ENCODE results near the gene TTC28.

Gene TTC28

DNA sequence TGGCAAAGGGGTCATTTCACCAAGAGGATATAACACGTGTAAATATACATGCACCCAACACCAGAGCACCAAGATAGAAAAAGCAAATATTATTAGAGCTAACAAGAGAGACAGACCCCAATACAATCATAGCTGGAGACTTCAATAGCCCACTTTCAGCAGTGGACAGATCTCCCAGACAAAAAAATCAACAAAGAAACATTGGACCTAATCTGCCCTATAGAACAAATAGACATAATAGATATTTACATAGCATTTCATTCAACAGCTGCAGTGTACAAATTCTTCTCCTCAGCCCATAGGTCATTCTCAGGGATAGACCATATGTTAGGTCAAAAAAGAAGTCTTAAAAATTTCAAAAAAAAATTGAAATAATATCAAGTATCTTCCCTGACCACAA, 312.8 kb downstream of the TTC28 start:
- TF ChIP-seq TCF12 (IDR thresholded peaks at IDR 0.05; ENCODE audit: low read depth) (no peak), RAD21 (IDR thresholded peaks at IDR 0.05; ENCODE audit: low read depth) (no peak), TEAD4 (IDR thresholded peaks at IDR 0.05) (no peak), TAF1 (IDR thresholded peaks at IDR 0.05; ENCODE audit: low read depth) (no peak), EGR1 (IDR thresholded peaks at IDR 0.05) (no peak), EP300 (IDR thresholded peaks at IDR 0.05; ENCODE audit: borderline replicate concordance) (no peak), CEBPB (IDR thresholded peaks at IDR 0.05) (no peak)
- TF ChIP-seq, protein P1, sequence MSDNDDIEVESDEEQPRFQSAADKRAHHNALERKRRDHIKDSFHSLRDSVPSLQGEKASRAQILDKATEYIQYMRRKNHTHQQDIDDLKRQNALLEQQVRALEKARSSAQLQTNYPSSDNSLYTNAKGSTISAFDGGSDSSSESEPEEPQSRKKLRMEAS (IDR thresholded peaks at IDR 0.05) = no peak
- TF ChIP-seq, protein P2, sequence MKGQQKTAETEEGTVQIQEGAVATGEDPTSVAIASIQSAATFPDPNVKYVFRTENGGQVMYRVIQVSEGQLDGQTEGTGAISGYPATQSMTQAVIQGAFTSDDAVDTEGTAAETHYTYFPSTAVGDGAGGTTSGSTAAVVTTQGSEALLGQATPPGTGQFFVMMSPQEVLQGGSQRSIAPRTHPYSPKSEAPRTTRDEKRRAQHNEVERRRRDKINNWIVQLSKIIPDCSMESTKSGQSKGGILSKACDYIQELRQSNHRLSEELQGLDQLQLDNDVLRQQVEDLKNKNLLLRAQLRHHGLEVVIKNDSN (IDR thresholded peaks at IDR 0.05) = no peak

DNA sequence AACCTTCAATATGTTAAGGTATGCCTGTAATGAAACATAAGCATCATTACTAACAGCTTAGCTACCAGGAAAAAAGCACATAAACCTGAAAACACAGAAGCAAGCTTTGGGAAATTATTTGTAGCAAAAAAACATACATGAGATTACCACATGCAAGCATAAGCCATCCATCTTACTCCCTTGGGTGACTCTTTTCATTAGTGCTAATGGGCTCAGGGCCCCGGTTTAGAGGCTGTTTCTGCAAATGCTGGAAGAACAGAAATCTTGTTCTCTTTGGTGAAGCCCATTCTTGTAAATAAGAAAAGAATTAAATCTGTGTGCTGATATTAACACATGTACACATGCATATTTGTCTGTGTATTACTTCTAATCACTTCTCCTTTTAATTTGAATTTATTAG, 314.3 kb downstream of the TTC28 start:
- TF ChIP-seq EP300 (IDR thresholded peaks at IDR 0.05; ENCODE audit: borderline replicate concordance) (no peak), YY1 (IDR thresholded peaks at IDR 0.05; ENCODE audit: low read depth) (no peak), CREB1 (IDR thresholded peaks at IDR 0.05; ENCODE audit: low read depth) (no peak), TEAD4 (IDR thresholded peaks at IDR 0.05) (no peak), EGR1 (IDR thresholded peaks at IDR 0.05) (no peak), RAD21 (IDR thresholded peaks at IDR 0.05; ENCODE audit: low read depth) (no peak), TCF12 (IDR thresholded peaks at IDR 0.05; ENCODE audit: low read depth) (no peak), TAF1 (IDR thresholded peaks at IDR 0.05; ENCODE audit: low read depth) (no peak), NFIC (IDR thresholded peaks at IDR 0.05) (no peak), FOXM1 (IDR thresholded peaks at IDR 0.05; ENCODE audit: borderline replicate concordance, low read depth) (no peak), CEBPB (IDR thresholded peaks at IDR 0.05) (no peak)
- TF ChIP-seq, protein P1 (IDR thresholded peaks at IDR 0.05) = no peak
- TF ChIP-seq, protein P2 (IDR thresholded peaks at IDR 0.05) = no peak

DNA sequence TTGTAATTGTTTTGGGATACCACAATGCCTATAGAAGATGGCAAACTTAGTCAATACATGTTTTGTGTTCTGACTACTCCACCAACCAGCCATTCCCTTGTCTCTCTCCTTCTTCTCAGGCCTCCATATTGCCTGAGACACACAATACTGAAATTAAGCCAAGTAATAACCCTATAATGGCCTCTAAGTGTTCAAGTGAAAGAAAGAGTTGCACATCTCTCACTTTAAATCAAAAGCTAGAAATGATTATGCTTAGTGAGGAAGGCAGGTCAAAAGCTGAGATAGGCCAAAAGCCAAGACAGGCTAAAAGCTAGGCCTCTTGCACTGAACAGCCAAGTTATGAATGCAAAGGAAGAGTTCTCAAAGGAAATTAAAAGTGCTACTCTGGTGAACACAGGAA, 318.7 kb downstream of the TTC28 start:
- TF ChIP-seq ZBTB7A (IDR thresholded peaks at IDR 0.05; ENCODE audit: low read depth) (no peak), TEAD4 (IDR thresholded peaks at IDR 0.05) (no peak), TCF12 (IDR thresholded peaks at IDR 0.05; ENCODE audit: low read depth) (no peak), NFIC (IDR thresholded peaks at IDR 0.05) (no peak), FOXM1 (IDR thresholded peaks at IDR 0.05; ENCODE audit: borderline replicate concordance, low read depth) (no peak), EGR1 (IDR thresholded peaks at IDR 0.05) (no peak), CEBPB (IDR thresholded peaks at IDR 0.05) (no peak), CREB1 (IDR thresholded peaks at IDR 0.05; ENCODE audit: low read depth) (no peak), YY1 (IDR thresholded peaks at IDR 0.05; ENCODE audit: low read depth) (no peak), RAD21 (IDR thresholded peaks at IDR 0.05; ENCODE audit: low read depth) (no peak), TAF1 (IDR thresholded peaks at IDR 0.05; ENCODE audit: low read depth) (no peak), EP300 (IDR thresholded peaks at IDR 0.05; ENCODE audit: borderline replicate concordance) (no peak)
- TF ChIP-seq, protein P2 (IDR thresholded peaks at IDR 0.05) = no peak
- TF ChIP-seq, protein P1 (IDR thresholded peaks at IDR 0.05) = no peak
- TF ChIP-seq, protein P3, sequence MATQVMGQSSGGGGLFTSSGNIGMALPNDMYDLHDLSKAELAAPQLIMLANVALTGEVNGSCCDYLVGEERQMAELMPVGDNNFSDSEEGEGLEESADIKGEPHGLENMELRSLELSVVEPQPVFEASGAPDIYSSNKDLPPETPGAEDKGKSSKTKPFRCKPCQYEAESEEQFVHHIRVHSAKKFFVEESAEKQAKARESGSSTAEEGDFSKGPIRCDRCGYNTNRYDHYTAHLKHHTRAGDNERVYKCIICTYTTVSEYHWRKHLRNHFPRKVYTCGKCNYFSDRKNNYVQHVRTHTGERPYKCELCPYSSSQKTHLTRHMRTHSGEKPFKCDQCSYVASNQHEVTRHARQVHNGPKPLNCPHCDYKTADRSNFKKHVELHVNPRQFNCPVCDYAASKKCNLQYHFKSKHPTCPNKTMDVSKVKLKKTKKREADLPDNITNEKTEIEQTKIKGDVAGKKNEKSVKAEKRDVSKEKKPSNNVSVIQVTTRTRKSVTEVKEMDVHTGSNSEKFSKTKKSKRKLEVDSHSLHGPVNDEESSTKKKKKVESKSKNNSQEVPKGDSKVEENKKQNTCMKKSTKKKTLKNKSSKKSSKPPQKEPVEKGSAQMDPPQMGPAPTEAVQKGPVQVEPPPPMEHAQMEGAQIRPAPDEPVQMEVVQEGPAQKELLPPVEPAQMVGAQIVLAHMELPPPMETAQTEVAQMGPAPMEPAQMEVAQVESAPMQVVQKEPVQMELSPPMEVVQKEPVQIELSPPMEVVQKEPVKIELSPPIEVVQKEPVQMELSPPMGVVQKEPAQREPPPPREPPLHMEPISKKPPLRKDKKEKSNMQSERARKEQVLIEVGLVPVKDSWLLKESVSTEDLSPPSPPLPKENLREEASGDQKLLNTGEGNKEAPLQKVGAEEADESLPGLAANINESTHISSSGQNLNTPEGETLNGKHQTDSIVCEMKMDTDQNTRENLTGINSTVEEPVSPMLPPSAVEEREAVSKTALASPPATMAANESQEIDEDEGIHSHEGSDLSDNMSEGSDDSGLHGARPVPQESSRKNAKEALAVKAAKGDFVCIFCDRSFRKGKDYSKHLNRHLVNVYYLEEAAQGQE (IDR thresholded peaks at IDR 0.05; ENCODE audit: low read depth) = no peak

DNA sequence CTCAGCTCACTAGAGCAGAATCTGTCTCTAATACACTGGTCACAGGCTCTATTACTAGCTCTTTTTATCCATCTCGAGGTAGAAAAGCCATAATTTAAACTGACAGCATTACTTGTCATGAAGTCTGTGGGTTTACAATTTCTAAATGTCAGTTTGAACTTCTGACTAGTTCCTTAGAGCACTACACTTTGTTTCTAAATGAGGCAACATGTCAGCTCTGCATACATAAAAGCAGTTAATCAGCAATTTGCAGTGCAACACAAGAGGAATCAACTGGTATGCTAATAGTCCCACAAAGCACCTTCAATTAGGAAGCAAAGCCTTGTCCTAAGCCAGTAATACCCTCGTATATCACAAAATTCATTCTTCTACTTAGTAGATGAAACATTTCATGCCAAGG, 321.3 kb downstream of the TTC28 start:
- no peak for TF ChIP-seq RAD21 (IDR thresholded peaks at IDR 0.05; ENCODE audit: low read depth)
- no peak for TF ChIP-seq TAF1 (IDR thresholded peaks at IDR 0.05; ENCODE audit: low read depth)
- TF ChIP-seq ZBTB7A (IDR thresholded peaks at IDR 0.05; ENCODE audit: low read depth) = no peak
- TF ChIP-seq FOXM1 (IDR thresholded peaks at IDR 0.05; ENCODE audit: borderline replicate concordance, low read depth) = no peak
- no peak for TF ChIP-seq YY1 (IDR thresholded peaks at IDR 0.05; ENCODE audit: low read depth)
- no peak for TF ChIP-seq CREB1 (IDR thresholded peaks at IDR 0.05; ENCODE audit: low read depth)
- no peak for TF ChIP-seq EP300 (IDR thresholded peaks at IDR 0.05; ENCODE audit: borderline replicate concordance)
- TF ChIP-seq EGR1 (IDR thresholded peaks at IDR 0.05) = no peak

DNA sequence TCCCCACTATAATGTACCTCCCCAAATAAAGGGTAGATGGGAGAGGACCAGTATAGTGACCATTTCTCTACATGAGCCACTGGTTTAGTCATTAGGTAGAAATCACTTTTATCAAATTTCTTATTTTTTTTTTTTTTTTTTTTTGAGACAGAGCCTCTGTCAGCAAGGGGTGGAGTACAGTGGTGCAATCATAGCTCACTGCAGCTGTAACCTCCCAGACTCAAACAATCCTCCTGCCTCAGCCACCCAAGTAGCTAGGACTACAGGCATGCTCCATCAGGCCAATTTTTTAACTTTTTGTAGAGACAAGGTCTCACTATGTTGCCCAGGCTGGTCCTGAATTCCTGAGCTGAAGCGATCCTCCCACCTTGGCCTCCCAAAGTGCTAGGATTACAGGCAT, 322.4 kb downstream of the TTC28 start:
- no peak for TF ChIP-seq NFIC (IDR thresholded peaks at IDR 0.05)
- TF ChIP-seq EGR1 (IDR thresholded peaks at IDR 0.05) = no peak
- no peak for TF ChIP-seq TAF1 (IDR thresholded peaks at IDR 0.05; ENCODE audit: low read depth)
- TF ChIP-seq TEAD4 (IDR thresholded peaks at IDR 0.05) = no peak
- TF ChIP-seq CREB1 (IDR thresholded peaks at IDR 0.05; ENCODE audit: low read depth) = no peak
- TF ChIP-seq, protein P2 (IDR thresholded peaks at IDR 0.05) = no peak
- TF ChIP-seq FOXM1 (IDR thresholded peaks at IDR 0.05; ENCODE audit: borderline replicate concordance, low read depth) = no peak
- TF ChIP-seq TCF12 (IDR thresholded peaks at IDR 0.05; ENCODE audit: low read depth) = no peak
- no peak for TF ChIP-seq YY1 (IDR thresholded peaks at IDR 0.05; ENCODE audit: low read depth)
- TF ChIP-seq ZBTB7A (IDR thresholded peaks at IDR 0.05; ENCODE audit: low read depth) = no peak
- TF ChIP-seq RAD21 (IDR thresholded peaks at IDR 0.05; ENCODE audit: low read depth) = no peak
- TF ChIP-seq, protein P3 (IDR thresholded peaks at IDR 0.05; ENCODE audit: low read depth) = no peak
- TF ChIP-seq CEBPB (IDR thresholded peaks at IDR 0.05) = no peak
- TF ChIP-seq, protein P1 (IDR thresholded peaks at IDR 0.05) = no peak
